Body of pancreas (tissue), 4 donors: ENCODE measurements around the gene NOC2L.

ENCODE experiments used
- CTCF ChIP-seq, 7 experiments: fragments of 450-650 bp in 4 of 7; fragments of 200-600 bp in 3 of 7; sonication (generic) in 3 of 7; IDR thresholded peaks; one replicate each; pipeline ENCODE4 v1.5.1; 2016 to 2019; ENCODE audit warnings: antibody characterized with exemption in 7 of 7
- POLR2A ChIP-seq, 3 donors: fragments of 450-650 bp; IDR thresholded peaks; one replicate each; pipeline ENCODE4 v1.6.1; 2016; ENCODE audit warnings: antibody characterized with exemption in 3 of 3, mild to moderate bottlenecking in 2 of 3

GRCh38 chr1:975896-976683, 17.0 kb upstream of the NOC2L start:
- TF ChIP-seq CTCF (IDR thresholded peaks at IDR 0.05) (peak; percentile 33 to 77 (median 65)), POLR2A (IDR thresholded peaks at IDR 0.05) (no peak)
